Stimulated activated naive CD4-positive, alpha-beta T cell treated with Interleukin-2 at 50 U/mL for 16 hours (primary cell): ENCODE results near the gene TCF20.

ENCODE experiments used
- DNase-seq: peaks from one replicate; lab custom pipeline; 2025; lab: John Stamatoyannopoulos, UW

The TCF20 gene

DNA sequence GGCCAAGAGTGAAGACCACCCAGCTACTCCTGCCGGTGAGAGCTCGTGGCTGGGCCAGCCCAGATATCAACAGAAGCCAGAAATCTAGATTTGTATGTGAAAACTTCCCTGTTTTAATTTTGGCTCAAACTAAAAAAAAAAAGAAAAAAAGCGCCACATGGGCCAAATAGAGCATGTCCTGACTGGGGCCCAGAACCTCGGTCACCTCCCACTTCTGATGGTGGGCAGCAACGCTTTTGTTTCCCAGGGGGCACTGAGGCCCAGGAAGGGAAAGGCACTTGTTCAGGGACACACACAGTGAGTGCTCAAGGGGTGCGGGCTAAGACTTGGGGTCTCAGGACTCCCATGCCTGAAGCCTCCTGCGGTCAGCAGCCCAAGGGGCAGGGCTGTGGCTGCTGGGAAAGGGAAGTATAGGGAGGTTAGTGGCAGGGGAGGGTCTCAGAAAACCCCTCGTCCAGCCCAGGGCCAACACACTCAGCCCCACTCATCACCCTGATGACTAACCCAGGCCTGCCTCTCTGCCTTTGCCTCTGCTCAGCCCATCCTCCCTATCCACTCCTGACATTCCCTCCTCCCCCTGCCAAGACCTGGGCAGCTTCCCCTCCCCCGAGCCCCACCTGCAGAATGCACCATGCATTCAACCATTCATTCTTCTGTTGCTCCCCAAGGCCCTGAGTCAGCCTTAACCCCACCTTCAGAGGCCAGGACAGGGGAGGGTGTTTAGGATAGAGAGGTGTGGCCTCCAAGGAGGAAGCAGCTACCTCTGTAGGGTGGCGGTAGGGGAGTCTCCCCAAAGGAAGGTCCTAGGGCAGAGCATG lies 30.0 kb upstream of the TCF20 start:
- DNase-seq: peak; percentile 21

DNA sequence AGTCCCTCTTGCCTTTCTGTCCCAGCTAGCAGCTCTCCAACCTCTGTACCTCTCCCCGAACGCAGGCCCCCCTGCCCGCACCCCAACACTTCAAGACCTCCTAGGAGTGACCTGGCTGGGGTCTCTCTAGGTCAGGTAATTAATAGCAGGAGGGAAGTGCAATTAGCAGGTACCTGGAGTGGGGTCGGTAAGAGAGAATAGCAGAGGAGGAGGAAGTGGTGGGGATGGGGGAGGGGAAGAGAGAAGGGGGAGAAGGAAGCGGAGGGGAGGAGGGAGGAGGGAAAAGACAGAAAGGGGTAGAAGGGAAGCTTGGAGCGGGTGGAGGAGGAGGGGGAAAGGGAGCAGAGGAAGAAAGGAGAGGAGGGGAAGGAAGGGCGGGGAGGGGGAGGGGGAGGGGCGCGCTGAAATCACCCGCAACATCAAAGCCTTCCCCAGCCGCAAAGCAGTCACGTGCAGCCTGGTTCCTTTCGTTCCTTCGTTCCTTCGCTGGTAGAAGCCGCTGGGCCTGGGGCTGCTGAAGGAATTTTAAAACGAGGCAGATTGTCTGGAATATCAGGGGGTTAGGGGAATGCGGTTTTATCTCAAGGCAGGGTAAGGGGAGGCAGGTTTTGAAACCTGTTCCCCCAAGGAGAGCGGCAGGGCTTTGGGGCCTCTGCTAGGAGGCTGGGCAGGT lies 29.3 kb upstream of the TCF20 start:
- peak; percentile 46 for DNase-seq

DNA sequence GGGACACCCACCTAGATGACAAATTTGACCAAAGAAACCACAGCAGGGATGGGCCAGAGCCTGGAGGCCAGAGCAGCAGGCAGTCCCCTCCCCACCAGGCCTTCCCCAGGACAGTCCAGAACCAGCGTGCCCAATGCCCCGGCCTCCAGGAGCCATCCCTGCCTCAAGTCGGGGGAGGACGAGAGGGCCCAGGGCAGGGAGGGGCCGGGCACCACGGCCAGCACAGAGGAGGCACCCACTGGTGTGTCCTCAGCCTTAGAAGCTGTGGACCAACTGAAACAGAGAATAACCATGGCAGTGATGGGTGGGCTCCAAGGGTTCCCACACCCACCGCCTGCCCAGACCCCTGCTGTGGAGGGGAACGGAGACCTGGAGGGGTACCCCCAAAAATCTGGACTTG lies 28.3 kb upstream of the TCF20 start:
- no peak for DNase-seq

DNA sequence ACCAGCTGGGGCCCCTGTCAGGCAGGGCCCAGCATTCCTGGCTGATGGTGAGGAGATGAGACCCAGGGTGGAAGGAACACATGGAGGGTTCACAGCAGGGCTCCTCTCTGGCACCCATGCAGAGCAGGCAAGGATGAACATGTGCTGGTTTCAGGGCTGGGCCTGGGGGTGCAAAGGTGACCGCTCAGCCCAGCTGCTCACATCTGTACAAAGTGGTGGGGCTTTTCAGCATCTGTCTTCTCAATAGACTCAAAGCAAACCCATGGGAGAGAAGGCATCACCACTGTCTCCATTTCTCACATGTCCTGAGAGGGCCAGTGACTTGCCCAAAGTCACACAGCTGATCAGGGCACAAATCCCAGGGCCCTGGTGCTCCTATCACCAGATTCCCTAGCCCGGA lies 27.3 kb upstream of the TCF20 start:
- no peak for DNase-seq

DNA sequence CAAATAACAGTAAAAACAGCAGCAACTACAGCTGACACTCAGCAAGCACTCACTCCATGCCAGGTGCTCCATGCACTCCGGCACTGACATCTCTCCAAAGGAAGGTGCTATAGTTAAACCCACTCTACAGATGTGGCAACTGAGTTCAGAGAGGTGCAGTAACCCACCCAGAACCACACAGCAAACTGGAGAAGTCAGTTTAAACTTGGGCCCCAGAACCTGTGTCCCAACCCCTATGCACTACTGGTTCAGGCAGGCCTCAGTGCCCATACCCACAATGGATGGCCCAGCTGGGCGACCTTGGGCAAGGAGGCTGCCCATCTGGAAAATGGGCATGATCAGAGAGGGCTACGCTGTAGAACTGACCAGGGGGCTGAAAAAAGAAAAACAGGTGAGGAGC lies 26.4 kb upstream of the TCF20 start:
- DNase-seq: no peak

DNA sequence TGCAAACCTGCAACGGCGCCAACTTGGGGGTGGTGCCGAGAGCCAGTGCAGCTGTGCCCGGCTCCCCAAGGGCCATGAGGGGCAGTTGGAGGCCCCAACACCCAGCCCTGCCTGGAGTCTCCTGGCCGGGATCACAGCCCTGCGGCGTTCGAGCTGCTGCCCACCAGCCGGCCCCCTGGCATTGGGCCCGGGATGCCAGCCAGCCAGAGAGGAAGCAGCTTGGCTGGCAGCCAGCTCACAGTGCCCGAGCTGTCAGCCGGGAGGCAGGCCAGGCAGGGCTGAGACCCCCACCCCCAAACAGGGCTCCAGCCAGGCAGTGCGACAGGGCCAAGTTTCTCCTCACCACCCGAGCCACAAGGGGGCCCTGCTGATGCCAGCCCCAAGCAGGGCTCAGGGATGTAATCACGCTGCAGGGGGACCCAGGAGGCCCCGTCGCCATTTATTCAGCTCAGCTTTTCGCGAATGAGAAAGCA lies 26.0 kb upstream of the TCF20 start:
- DNase-seq: no peak

DNA sequence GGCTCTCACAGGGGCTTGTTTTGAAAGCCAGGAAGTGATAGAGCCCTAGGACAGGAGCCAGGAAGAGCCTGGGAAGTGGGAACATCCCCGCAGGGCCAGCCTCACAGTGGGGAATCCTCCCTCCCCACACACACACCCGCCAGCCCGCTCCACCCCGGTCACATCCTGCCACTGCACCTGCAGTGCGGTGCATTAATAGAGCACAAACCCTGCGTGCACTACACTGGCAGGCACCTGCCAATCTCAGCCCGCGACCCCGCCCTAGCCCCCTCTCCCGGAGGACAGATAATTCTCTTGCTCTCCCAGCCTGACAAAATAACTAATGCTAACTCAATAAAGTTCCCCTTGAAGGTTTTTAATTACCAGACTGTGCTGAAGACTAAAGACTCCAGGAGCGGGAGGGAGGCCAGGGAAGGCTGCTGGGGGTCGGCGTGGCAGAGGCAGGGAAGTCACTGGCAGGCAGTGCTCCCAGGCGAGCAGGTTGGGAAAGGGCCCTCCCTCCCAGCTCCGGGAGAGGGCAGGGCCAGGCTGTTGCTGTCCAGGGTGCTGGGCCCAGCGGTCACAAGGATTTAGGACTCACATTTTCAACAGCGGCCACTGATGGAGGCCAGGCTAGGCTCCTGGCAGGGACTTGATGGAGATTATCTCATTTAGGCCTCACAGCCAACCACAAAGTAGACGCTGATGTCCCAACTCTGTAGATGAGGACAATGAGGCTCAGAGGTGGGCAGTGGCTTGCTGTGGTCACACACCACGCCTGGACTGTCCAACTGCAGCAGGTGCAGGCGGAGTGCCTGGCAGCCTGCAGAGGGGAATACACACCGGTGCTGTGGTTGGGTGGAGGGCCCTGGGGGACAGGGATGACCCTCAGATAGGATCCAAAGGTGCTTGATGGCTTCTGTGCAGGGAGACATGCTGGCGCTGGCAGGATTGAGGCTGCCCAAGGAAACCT lies 23.9 kb upstream of the TCF20 start:
- DNase-seq: no peak

DNA sequence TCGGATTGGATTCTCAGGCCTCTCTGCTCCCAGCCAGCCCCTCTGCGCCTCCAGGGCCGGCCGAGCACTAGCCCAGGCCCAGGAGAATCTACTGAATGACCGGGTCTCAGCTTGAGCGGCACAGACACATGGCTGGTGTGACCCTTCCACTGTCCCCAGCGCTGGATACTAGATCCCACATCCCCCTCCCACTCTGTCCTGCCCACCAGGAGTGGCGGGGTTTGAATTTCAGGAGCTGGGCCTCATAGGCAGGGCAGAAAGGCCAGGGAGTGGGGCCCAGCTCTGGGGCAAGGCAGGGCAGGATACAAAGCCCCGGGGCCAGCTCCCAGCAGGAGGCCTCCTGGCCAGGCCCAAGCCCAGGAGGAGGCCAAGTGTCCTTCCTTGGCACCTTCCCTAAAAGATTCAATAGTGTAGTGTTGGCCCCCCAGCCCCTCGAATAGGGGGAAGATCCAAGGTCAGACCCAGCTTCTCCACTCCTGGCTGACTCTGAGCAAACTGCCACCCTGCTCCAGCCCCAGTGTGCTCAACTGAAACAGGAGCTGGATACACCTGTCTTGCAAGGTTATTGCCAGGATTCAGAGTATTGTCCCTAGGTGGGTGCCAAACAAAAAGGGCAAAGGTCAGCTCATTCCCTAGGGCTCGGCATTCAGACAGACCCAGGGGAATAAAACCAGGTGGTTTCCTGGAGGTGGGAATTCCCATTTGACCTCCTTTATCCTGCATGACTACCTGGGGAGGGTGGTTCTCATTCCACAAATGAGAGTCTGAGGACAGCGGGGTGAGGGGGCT lies 22.5 kb upstream of the TCF20 start:
- no peak for DNase-seq

DNA sequence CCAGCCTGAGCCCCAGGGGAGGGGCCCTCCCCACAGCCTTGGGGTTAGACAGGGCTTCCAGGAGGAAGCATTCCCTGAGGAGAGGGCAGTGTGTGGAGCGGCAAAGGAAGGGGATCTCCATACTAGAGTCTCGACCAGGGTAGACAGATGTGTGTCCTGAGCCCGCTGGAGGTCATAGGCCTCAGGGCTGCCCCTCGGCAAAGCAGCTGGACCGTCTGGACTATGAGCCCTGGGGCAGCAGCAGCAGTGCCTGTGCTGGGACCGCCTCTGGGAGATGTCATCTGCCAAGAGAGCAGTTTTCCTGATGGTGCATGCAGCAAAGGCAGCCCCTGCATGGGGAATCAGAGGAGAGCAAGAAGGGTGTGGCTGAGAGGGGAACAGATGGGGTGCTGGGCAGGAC lies 20.8 kb upstream of the TCF20 start:
- DNase-seq: no peak

DNA sequence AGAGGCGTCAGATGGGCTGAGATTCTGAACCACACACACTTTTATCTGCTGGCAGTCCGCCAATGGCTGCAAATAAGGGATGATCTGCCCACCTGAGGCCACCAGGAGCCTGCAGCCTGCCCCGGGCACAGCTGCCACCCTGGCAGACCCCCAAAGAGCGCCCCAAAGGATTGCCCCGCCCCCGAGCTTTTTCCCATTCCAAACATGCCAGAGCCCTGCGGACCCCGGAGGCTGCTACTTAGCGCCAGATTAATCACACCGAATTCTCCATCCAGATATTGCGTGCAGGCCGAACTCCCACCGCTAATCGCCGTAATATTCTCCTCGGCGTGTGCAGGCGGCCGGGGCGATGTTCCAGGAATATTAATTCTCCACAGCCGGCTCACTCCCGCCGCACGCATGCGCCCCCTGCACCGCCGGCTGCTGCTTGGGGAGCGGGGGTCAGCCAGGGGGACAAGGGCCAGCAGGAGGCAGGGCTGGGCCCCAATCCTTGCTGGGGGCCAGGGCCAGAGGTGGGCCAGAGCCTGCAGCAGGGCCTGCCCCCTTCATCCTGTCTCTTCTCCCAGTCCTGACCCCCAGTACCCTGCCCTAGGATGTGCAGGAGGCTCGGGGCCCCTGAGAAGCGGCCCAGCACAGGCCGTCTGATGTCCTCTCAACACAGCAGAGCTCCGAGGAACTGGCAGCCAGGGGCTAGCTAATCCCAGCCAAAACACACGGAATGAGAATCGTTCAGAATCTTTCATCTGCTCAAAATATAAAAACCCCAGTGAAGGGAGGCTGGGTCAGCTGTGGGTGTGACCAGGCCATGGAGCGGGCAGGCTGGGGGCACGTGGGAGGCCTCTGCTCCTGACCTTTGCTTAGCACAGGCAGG lies 19.5 kb upstream of the TCF20 start:
- no peak for DNase-seq

DNA sequence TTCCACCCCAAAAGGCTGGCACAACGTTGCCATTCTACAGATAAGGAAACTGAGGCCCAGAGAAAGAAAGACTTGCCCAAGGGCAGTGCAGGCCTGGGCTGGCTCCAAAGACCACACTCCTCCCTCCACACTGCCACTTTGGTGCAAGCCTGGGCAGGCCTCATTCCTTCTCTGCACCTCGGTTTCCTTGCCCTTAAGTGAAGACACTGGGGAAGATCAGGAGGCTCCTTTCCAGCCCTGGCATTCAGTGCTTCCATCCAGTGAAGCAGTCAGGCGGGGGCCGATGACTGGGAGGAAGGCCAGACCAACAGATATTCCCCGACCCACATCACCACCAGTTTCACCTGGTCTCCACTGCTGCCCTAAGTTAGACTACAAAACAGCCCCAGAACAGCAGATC lies 18.3 kb upstream of the TCF20 start:
- no peak for DNase-seq

DNA sequence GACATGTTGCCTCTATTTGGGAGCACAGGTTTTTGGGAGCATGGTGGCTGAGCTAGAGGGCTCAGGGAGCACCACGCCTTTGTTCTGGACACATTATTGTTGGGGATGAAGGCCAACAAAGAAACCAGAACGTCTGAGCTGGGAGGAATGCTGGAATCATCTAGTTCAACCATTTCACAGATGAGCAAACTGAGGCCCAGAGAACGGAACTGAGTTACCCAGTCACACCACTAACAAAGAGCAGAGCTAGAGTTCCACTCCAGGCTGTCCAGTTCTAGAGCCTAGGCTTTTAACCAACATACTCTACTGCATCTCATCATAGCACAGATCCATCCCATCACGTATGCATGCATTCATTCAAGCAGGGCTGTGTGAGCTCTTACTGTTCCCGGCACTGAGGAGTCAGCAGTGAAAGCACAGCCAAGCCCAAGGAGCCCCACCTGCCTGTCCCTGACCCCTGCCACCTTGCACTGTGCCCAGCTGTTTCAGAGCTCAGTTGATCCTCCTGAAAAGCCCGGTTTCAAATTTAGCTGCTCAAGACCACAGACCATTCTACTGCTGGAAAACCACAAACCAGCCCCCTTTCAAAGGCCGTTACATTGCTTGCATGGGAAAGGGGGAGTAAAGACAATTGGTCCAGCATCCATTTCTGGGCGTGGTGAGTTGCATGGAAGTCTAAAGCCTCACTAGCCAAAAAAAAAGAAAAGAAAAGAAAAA lies 16.9 kb upstream of the TCF20 start:
- no peak for DNase-seq

DNA sequence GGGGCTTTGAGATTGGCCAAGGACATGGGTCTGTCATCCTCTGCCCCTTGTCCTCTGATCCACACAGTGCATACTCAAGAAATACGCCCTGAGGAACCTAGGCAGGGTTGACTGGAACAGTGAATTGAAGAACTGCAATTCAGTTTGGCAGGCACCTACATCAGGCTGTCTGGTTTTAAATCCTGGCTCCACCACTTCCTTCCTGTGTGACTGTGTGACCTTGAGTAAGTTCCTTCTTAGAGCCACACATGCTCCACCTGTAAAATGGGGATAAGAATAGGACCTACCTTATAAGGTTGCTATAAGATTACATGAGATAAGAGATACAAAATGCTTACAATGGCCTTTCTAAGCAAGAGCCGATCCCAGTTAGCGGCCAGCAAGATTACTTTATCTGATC lies 15.8 kb upstream of the TCF20 start:
- DNase-seq: no peak

DNA sequence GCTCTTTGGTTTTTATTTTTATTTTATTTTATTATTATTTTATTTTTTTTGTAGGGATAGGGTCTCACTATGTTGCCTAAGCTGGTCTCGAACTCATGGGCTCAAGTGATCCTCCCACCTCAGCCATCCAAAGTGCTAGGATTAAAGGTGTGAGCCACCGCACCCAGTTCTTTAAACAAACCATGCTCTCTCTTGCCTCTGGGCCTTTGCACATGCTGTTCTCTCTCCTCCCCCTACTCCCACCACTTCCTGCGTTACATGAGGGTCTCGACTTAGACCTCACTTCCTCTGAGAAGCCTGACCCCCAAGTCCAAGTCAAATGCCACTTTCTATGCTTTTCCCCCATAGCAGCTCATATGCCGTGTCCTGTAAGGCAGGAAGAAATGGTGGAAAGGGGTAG lies 15.2 kb upstream of the TCF20 start:
- no peak for DNase-seq

DNA sequence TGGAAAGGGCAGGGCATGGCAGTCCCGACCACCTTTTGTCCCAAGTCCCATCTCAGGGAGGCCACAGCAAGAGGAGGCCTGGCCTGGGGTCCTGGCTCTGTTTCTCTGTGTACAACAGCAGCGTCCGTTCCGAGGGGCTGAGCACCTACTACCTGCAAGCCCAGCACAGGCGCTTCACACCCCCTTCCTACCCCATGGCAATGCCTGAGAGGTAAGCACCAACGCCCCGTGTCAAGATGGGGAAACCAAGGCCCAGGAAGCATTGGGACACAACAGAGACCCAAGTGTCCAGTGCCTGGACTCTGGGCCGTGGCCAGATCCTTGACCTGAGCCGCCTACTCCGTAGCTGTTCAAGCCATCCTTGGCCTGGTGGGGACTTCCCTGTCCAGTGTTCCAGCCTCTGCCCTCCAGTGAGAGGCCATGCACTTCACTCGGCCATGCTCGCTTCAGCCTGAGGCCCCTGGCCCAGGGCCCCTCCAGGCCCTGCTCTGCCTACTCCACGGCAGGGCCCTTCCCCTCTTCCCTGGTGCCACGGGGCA lies 14.3 kb upstream of the TCF20 start:
- no peak for DNase-seq

DNA sequence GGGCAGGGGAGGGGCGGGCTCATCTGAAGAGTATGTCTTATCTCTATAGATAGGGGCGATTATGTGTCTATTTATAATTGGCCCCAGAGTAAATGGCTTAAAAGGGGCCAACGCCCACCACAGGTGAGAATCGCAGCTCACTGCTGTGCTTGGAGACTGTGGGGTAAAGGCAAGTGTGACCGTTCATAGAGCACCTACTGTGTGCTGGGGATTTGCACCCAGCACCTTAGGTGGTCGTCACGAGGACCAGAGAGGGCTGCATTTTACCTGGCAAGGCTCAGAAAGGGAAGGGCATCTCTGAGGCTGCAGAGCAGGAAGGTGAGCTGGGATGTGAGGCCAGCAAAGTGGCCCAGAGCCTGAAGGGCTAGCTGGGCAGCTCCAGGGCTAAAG lies 13.7 kb upstream of the TCF20 start:
- no peak for DNase-seq

DNA sequence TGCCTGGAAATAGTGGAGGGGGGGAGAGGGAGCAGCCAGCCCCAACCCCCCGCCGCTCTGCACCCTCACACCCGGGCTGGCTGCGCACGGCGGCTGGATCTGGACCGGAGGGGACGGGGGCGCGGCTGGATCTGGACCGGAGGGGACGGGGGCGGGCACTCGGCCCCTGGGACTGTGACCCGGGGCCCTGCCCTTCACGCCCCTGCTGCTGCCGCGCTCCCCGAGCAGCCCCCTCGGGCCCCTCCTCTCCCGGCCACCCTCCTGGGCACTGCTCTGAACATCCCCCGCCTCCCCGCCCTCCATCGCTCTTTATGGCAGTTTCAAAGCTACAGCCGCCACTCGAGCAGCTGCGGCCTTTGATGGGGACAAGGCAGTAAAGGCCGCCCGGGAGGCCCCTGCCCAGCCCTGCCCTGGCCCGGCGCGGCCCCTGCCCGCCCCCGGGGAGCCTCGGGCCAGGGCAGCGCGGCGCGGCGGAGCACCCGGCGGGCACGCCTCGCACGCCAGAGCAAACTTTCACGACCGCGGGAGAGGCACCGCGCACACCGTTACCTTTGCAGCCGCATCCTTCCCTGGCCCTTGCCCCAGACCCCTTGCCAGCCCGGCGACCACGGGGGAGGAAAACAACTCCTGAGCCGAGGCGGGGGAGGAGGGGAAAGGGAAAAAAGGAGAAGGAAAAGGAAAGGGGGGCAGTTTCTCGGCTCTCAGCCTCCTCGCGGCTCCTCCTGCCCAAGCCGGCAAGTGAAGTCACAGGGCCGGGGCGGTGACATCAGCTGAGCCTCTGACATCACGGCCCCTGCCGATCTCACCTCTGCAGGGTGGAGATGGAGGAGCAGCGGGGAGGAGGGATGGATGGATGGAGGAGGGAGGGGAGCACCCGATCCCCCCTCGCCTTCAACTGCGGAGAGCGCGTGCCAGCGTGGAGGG lies 13.1 kb upstream of the TCF20 start:
- DNase-seq: peak; percentile 18

DNA sequence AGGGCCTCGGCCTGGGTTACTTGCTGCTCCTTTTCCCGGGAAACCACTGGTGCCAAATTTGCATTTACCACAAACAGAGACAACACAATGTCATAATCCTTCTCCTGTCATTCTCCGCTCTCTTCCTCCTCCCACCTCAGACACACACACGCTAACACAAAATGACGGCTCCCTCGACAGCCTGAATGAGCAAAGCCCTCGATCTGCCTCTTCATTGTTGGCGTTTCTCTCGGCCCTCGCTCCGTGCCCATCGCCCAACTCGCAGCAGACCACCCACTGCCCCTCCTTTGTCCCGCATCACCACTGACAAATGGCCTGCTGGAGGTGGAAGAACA lies 12.5 kb upstream of the TCF20 start:
- no peak for DNase-seq
